ENCODE measurements around the gene MAIP1. TPM values are rescaled to one million over a fixed set of nuclear protein-coding genes. Genes with fewer than 3 reads are reported as not detected.
A peak's percentile ranks its signal among the peaks of the same experiment; 100 is the strongest.

MAIP1 gene
- total and polyA plus RNA-seq, 11 donors = 9.4 to 38.5 (median 22.8) TPM

- 82 to 86% (median 84%) methylated on average over 5 of the region's 5 CpGs for WGBS, 4 donors
- TF ChIP-seq, protein P1, sequence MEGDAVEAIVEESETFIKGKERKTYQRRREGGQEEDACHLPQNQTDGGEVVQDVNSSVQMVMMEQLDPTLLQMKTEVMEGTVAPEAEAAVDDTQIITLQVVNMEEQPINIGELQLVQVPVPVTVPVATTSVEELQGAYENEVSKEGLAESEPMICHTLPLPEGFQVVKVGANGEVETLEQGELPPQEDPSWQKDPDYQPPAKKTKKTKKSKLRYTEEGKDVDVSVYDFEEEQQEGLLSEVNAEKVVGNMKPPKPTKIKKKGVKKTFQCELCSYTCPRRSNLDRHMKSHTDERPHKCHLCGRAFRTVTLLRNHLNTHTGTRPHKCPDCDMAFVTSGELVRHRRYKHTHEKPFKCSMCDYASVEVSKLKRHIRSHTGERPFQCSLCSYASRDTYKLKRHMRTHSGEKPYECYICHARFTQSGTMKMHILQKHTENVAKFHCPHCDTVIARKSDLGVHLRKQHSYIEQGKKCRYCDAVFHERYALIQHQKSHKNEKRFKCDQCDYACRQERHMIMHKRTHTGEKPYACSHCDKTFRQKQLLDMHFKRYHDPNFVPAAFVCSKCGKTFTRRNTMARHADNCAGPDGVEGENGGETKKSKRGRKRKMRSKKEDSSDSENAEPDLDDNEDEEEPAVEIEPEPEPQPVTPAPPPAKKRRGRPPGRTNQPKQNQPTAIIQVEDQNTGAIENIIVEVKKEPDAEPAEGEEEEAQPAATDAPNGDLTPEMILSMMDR (IDR thresholded peaks at IDR 0.05) = no peak
- TF ChIP-seq POLR2A (IDR thresholded peaks at IDR 0.05) = no peak
- no peaks in the 10 kb centered on the region for H3K36me3 ChIP-seq
- no peak for ATAC-seq
- peaks cover 0 to 15% (median 2%) of the 10 kb centered on the region in 12 donors for H3K4me1 ChIP-seq
- no peak for DNase-seq
- intact Hi-C loops (cut with DNase I) = loop anchor here in 8 of 10 donors (5.0 to 10.0 kb wide), 7 partner anchors 183 to 720 kb away; partner anchors contain the start of gene SPATS2L (in 5 of the 8)
- H3K9me3 ChIP-seq = no peaks in the 10 kb centered on the region
- no peak overlapping the region for H3K4me3 ChIP-seq
- H3K27ac ChIP-seq = no peak overlapping the region
- H3K27me3 ChIP-seq = no peaks in the 10 kb centered on the region
These were observed 26.9 kb downstream of the MAIP1 start for GRCh38 chr2:199982126-199982843.

GRCh38 chr2:199983534-199983933, 28.2 kb downstream of the MAIP1 start:
- no peak overlapping the region for H3K4me3 ChIP-seq
- H3K36me3 ChIP-seq = no peaks in the 10 kb centered on the region
- 61 to 87% (median 74%) methylated on average over 1 of the region's 1 CpG for WGBS, 4 donors
- H3K9me3 ChIP-seq = no peaks in the 10 kb centered on the region
- intact Hi-C loops (cut with DNase I) = loop anchor here in 8 of 10 donors (5.0 to 10.0 kb wide), 7 partner anchors 181 to 719 kb away; partner anchors contain the start of gene SPATS2L (in 5 of the 8)
- TF ChIP-seq, protein P1 (IDR thresholded peaks at IDR 0.05) = no peak
- TF ChIP-seq POLR2A (IDR thresholded peaks at IDR 0.05) = no peak
- ATAC-seq (no peak), DNase-seq (no peak)
- H3K27me3 ChIP-seq = no peaks in the 10 kb centered on the region
- H3K27ac ChIP-seq = no peak overlapping the region
- H3K4me1 ChIP-seq = peaks cover 0 to 27% (median 10%) of the 10 kb centered on the region in 12 donors

GRCh38 chr2:199984159-199984558, 28.8 kb downstream of the MAIP1 start:
- intact Hi-C loops (cut with DNase I) = loop anchor here in 8 of 10 donors (5.0 to 10.0 kb wide), 7 partner anchors 181 to 718 kb away; partner anchors contain the start of gene SPATS2L (in 5 of the 8)
- TF ChIP-seq, protein P1 (IDR thresholded peaks at IDR 0.05) = no peak
- TF ChIP-seq POLR2A (IDR thresholded peaks at IDR 0.05) = no peak
- no peak overlapping the region for H3K4me3 ChIP-seq
- peak overlapping the region in 1 of 12 donors; percentile 7 for H3K27ac ChIP-seq
- 69 to 91% (median 80%) methylated on average over 4 of the region's 4 CpGs for WGBS, 4 donors
- H3K9me3 ChIP-seq = no peaks in the 10 kb centered on the region
- DNase-seq (no peak), ATAC-seq (no peak)
- no peaks in the 10 kb centered on the region for H3K27me3 ChIP-seq
- peaks cover 0 to 31% (median 10%) of the 10 kb centered on the region in 12 donors for H3K4me1 ChIP-seq
- no peaks in the 10 kb centered on the region for H3K36me3 ChIP-seq

GRCh38 chr2:199984755-199985154, 29.4 kb downstream of the MAIP1 start:
- ATAC-seq (no peak), DNase-seq (peak in 1 of 5 donors; percentile 10)
- TF ChIP-seq, protein P1 (IDR thresholded peaks at IDR 0.05) = no peak
- Histone ChIP-seq H3K4me1 (peaks cover 0 to 28% (median 10%) of the 10 kb centered on the region in 12 donors), H3K4me3 (no peak overlapping the region), H3K27me3 (no peaks in the 10 kb centered on the region), H3K9me3 (no peaks in the 10 kb centered on the region), H3K27ac (peak overlapping the region in 1 of 12 donors; percentile 7), H3K36me3 (no peaks in the 10 kb centered on the region)
- WGBS, 4 donors = 76 to 91% (median 84%) methylated on average over 2 of the region's 2 CpGs
- intact Hi-C loops (cut with DNase I) = loop anchor here in 8 of 10 donors (5.0 to 10.0 kb wide), 9 partner anchors 180 to 718 kb away; partner anchors contain the start of gene SPATS2L (in 6 of the 8)
